Panc1 (cell line): ENCODE results near the gene LIMK1. TPM values are rescaled to one million over a fixed set of nuclear protein-coding genes. Genes with fewer than 3 reads are reported as not detected.

Experiments
- ATAC-seq: fragments of 200-7000 bp; cut with Tn5 transposase; 2 replicates; pipeline ENCODE4 v1.9.1; 2020; ENCODE audit warnings: mild to moderate bottlenecking, moderate library complexity
- BruUV-seq: library from RNA; stranded (reverse); fragments of 400-500 nt; replicated peaks from 2 replicates; lab custom pipeline; 2021; lab: Mats Ljungman, UMichigan
- CTCF ChIA-PET: fragments of 300-600 bp; sonication (Branson Sonifier 250); formaldehyde crosslinking; loops from one replicate; lab custom pipeline; 2022; ENCODE audit warnings: antibody characterized with exemption; lab: Charles Lee
- POLR2A ChIA-PET: fragments of 300-600 bp; sonication (Branson Sonifier 250); formaldehyde crosslinking; loops from one replicate; lab custom pipeline; 2022; ENCODE audit warnings: antibody characterized with exemption; lab: Charles Lee
- DNase-seq: peaks from one replicate; pipeline ENCODE4 v3.0.0-alpha.2; 2010; ENCODE audit warnings: low read depth, low spot score
- H3K27ac ChIP-seq: 2 replicates; pipeline ENCODE4 v1.5.1; 2011; ENCODE audit warnings: mild to moderate bottlenecking, low read length, inconsistent platforms
- H3K27me3 ChIP-seq: fragments of 200-500 bp; sonication (Bioruptor generic); 2 replicates; pipeline ENCODE4 v1.6.0; 2014; ENCODE audit warnings: low read length, inconsistent platforms; ENCODE audit not compliant: control insufficient read depth, insufficient read depth
- H3K36me3 ChIP-seq: fragments of 200-500 bp; sonication (Bioruptor generic); 2 replicates; pipeline ENCODE4 v1.5.1; 2014; ENCODE audit warnings: inconsistent platforms, mild to moderate bottlenecking, low read length, moderate library complexity; ENCODE audit not compliant: control insufficient read depth, insufficient read depth
- H3K4me1 ChIP-seq: 2 replicates; pipeline ENCODE4 v1.5.1; 2011; ENCODE audit warnings: inconsistent platforms, mild to moderate bottlenecking, low read length, moderate library complexity; ENCODE audit not compliant: control insufficient read depth, insufficient read depth
- H3K4me3 ChIP-seq, 2 experiments: 2 replicates each; pipeline ENCODE4 v1.5.1; 2011 to 2012; ENCODE audit warnings: low read depth in 2 of 2, low read length in 2 of 2, mild to moderate bottlenecking in 2 of 2, inconsistent platforms in 1 of 2, moderate library complexity in 1 of 2
- H3K9me3 ChIP-seq: fragments of 200-500 bp; sonication (Bioruptor generic); 2 replicates; pipeline ENCODE4 v1.5.1; 2014; ENCODE audit warnings: low read depth, mild to moderate bottlenecking, inconsistent platforms, low read length, moderate library complexity; ENCODE audit not compliant: control insufficient read depth, insufficient read depth
- CTCF ChIP-seq: fragments of 450-650 bp; IDR thresholded peaks from 2 replicates; pipeline ENCODE4 v1.5.1; 2017; ENCODE audit warnings: mild to moderate bottlenecking
- POLR2AphosphoS5 ChIP-seq: IDR thresholded peaks from 2 replicates; pipeline ENCODE4 v1.6.1; 2012; ENCODE audit warnings: mild to moderate bottlenecking, low read depth, low read length, moderate library complexity
- REST ChIP-seq, 2 experiments: IDR thresholded peaks; 2 replicates each; pipeline ENCODE4 v1.6.1; 2011 to 2012; ENCODE audit warnings: low read depth in 2 of 2, control low read depth in 1 of 2, low read length in 1 of 2, mild to moderate bottlenecking in 1 of 2, moderate library complexity in 1 of 2; ENCODE audit not compliant: insufficient read depth in 1 of 2
- SIN3A ChIP-seq: IDR thresholded peaks from 2 replicates; pipeline ENCODE4 v1.6.1; 2012; ENCODE audit warnings: low read depth, mild to moderate bottlenecking, low read length, moderate library complexity, borderline replicate concordance; ENCODE audit not compliant: insufficient read depth
- TCF7L2 ChIP-seq: IDR thresholded peaks from 2 replicates; pipeline ENCODE4 v1.6.1; 2011; ENCODE audit warnings: mild to moderate bottlenecking, low read depth, low read length, inconsistent platforms
- in situ Hi-C: cut with HindIII; loops from 2 replicates; pipeline ENCODE4 v1.10.0; 2016; ENCODE audit warnings: low sequenced_read_pairs, low pct_unique_long_range_greater_than_20kb
- intact Hi-C: fragments of 100-400 bp; cut with micrococcal nuclease; formaldehyde crosslinking; loops from one replicate; pipeline ENCODE4 v1.10.0; 2022; ENCODE audit not compliant: unreplicated experiment
- total RNA-seq: library from RNA; stranded (reverse); gene quantifications from one replicate; pipeline ENCODE4 v1.2.1, GENCODE V29; 2021; ENCODE audit not compliant: unreplicated experiment

Gene LIMK1
- total RNA-seq, 1 experiment from 2014 or later: 59.6 TPM

- H3K36me3 ChIP-seq: no peaks in the 10 kb centered on the region
- intact Hi-C loops (loop anchor here (10.0 kb wide), 1 partner anchor 96 kb away; the partner anchor contains the start of gene EIF4H), in situ Hi-C loops (no loop called here)
- H3K27ac ChIP-seq: no peak overlapping the region
- no peak overlapping the region for H3K4me3 ChIP-seq
- ATAC-seq (no peak), DNase-seq (no peak)
- POLR2A ChIA-PET: interaction anchor here (0.6 kb wide), 1 partner anchor 274 kb away, joined by 3 read pairs; no protein-coding TSS in a partner anchor
- no TSS peak for BruUV-seq
- no peaks in the 10 kb centered on the region for H3K4me1 ChIP-seq
- TF ChIP-seq POLR2AphosphoS5: no peak
- no peak for TF ChIP-seq CTCF
- TF ChIP-seq TCF7L2: no peak
- TF ChIP-seq REST (IDR thresholded peaks at IDR 0.05; ENCODE audit: insufficient read depth in 1 of 2, low read depth in 2 of 2, low read length in 1 of 2): no peak
- TF ChIP-seq SIN3A: no peak
- H3K9me3 ChIP-seq: no peaks in the 10 kb centered on the region
- H3K27me3 ChIP-seq: no peaks in the 10 kb centered on the region
- CTCF ChIA-PET: no interaction called here
Observed at GRCh38 chr7:74078461-74078860, 5.1 kb upstream of the LIMK1 start.

GRCh38 chr7:74082770-74083116 is 861 bp upstream of the LIMK1 start:
- ChIA-PET POLR2A (interaction anchor here (0.7 kb wide), 1 partner anchor 34 kb away, joined by 10 read pairs; no protein-coding TSS in a partner anchor), CTCF (interaction anchor here (0.5 kb wide), 1 partner anchor 255 kb away, joined by 5 read pairs; no protein-coding TSS in a partner anchor)
- Histone ChIP-seq H3K27me3 (no peaks in the 10 kb centered on the region), H3K27ac (peak overlapping the region; percentile 67; the same call in 1 of the 2 replicates), H3K4me1 (peaks cover 11% of the 10 kb centered on the region), H3K36me3 (peaks cover 3% of the 10 kb centered on the region; the same call in 1 of the 2 replicates), H3K4me3 (no peak overlapping the region), H3K9me3 (no peaks in the 10 kb centered on the region)
- no TSS peak for BruUV-seq
- TF ChIP-seq SIN3A (no peak), REST (IDR thresholded peaks at IDR 0.05; ENCODE audit: insufficient read depth in 1 of 2, low read depth in 2 of 2, low read length in 1 of 2) (no peak), TCF7L2 (no peak)
- ATAC-seq (no peak), DNase-seq (no peak)
- in situ Hi-C loops (no loop called here), intact Hi-C loops (no loop called here)
